Renal cortical epithelial cell (primary cell): Measurements from ENCODE around the gene NBEAL1. TPM values are rescaled to one million over a fixed set of nuclear protein-coding genes. Genes with fewer than 3 reads are reported as not detected.
"Not testable (repeated sequence)": the region's sequence is repeated elsewhere in the genome, so short reads cannot be mapped to it uniquely, and the experiment has no call there.

Experiments
- DNase-seq: peaks from one replicate; pipeline ENCODE4 v3.0.0-alpha.2; 2011; ENCODE audit warnings: low read depth
- total RNA-seq: library from RNA; depleted of rRNA; stranded (reverse); fragments of >200 nt; gene quantifications from 2 replicates; pipeline ENCODE4 v1.2.3, GENCODE V29; 2014

The NBEAL1 gene
- total RNA-seq, 1 donor from 2014 or later, result 108 TPM

DNA sequence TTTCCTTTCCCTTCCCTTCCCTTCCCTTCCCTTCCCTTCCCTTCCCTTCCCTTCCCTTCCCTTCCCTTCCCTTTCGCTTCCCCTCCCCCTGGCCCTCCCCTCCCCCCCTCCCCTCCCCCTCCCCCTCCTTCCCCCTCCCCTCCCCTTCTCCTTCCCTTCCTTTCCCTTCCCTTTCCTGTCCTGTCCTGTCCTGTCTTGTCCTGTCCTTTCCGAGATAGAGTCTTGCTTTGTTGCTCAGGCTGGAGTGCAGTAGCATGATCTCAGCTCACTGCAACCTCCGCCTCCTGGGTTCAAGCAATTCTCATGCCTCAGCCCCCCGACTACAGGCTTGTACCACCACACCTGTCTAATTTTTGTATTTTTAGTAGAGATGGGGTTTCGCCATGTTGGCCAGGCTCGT lies 24.5 kb downstream of the NBEAL1 start:
- not testable (repeated sequence) for DNase-seq

DNA sequence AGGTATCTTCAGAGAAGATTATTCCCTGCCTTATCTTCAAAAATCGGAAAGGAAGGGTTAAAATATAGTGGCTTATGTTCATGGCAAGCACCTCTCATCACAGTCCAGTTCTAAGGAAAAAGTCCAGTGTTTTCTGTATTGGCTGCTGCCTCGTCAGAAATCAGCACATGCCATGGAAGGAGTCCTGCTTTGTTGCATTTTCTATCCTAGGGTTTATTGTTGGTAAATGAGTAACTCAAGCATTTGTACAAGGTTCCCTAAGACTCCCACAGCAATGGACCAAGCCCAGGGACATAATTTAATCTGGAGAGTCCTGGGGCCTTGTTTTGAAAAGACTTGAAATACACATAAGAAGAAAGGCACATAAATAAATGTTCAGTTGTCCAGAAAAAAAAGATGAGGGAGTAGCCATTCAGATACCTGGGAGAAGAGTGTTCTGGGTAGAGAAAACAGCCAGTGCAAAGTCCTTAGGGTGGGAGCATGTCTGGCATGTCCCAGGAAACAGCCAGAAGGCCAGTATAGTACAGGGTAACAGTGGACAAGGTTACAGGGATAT lies 26.4 kb downstream of the NBEAL1 start:
- peak; percentile 75 for DNase-seq

DNA sequence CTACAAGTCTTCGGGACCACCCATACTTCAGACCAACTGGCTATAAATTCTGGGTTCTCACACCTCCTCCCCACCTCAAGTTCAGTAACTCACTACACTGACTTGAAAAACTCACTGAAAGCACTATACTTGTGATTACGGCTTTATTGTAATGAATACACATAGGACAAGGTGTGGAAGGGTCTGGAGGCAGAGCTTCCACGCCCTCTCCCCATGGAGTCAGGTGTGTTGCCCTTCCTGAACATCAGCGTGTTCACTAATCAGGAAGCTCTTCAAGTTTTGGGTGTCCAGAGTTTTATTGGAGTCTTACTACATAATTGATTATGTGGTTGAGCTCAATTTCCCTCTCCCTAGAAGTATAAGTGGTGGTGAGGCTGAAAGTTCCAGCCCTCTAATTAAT lies 27.5 kb downstream of the NBEAL1 start:
- DNase-seq, result no peak

DNA sequence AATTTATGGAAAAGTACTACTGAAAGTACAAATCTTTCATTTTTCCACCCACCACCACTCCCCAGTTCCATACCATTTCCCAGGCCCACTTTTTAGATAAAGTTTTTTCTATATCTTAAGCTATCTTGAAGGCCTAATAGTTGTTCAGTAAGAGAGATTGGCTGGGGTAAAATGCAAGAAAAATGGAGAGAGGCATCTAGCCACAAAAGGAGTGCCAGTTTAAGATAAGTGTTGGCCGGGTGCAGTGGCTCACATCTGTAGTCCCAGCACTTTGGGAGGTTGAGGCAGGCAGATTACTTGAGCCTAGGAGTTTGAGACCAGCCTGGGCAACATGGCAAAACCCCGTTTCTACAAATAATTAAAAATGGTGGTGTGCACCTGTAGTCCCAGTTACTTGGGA lies 28.6 kb downstream of the NBEAL1 start:
- DNase-seq, result no peak

DNA sequence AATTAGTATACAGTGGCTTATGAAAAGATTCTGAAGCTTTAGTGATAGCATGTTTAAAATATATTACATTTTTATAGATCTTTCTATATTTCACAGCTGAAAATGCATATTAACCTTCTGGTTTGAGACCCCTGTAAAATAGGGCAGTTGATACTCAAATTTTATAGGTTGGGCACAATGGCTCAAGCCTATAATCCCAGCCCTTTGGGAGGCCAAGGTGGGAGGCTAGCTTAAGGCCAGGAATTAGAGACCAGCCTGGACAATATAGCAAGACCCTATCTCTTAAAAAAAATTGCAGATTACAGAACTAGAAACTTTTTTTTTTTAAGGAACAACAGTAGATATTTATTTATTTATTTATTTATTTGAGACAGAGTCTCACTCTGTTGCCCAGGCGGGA lies 31.2 kb downstream of the NBEAL1 start:
- no peak for DNase-seq

DNA sequence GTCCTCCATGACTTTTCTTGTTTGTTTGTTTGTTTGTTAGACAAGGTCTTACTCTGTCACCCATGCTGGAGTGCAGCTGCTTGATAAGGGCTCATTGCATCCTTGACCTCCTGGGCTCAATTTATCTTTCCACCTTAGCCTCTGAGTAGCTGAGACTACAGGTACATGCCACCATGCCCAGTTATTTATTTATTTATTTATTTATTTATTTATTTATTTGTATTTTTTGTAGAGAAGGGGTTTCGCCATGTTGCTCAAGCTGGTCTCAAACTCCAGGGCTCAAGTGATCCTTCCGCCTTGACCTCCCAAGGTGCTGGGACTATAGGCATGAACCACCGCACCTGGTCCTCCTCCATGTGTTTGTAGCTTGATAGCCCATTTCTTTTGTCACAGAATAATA lies 37.9 kb downstream of the NBEAL1 start:
- DNase-seq, result no peak

DNA sequence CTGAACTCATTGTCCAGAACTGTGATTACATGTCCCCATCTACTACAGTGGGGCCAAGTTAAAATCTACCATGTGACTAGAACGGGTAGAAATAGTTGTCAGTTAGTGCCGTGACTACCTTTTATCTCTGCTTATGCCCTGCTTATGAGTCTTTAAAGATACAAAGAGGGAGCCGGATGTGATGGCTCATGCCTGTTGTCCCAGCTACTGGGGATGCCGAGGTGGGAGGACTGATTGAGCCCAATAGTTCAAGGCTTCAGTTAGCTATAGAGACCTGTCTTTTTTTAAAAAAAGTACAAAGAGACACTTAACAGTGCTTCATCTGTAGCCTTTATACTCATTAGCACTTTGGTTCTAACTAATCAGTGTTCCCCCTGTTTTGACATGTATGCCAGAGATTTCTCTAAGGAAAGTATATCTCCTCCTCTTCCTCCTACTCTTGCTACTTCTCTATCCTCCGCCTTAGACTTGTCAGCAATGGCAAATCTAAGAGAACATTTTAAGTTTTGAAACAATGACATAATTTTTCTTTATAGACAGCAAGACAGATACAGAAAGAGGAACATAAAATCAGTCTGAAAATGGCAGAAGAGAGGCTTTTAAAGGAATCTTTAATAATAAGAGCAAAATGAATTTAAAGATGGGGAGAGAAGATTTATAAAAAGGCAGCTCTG lies 45.0 kb downstream of the NBEAL1 start:
- no peak for DNase-seq

DNA sequence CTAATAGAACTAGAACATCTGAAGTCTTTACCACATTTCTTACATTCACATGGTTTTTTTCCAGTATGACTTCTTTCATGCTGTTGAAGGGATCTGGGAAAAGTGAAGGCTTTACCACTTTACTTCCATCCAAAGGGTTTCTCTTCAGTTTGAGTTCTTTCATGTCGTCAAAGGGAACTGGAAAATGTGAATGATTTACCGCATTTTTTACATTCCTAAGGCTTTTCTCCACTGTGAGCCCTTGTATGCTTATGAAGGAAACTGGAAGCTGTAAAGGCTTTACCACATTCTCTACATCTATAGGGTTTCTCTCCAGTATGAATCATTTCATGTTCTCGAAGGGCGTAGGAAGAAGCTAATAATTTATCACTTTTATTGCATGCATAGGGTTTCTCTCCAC lies 46.7 kb downstream of the NBEAL1 start:
- DNase-seq, result peak; percentile 95

DNA sequence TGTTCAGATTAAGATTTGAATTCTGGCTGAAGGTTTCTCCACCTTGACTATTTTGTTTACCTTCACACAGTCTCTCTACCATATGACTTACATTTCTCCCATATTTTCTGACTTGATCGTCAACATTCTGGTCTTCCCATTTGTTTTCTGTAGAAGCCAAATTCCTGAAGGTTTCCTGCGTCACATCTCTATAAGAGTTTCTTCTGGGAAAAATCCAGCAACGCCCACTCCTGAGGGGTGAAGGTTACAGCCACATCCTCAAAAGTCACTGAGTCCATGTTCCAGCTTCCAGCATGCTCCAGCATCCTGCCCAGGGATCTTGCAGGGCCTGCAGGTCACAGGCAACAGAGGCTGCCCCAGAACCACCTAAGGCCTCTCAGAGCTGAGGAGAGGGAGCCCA lies 47.5 kb downstream of the NBEAL1 start:
- DNase-seq, result no peak

DNA sequence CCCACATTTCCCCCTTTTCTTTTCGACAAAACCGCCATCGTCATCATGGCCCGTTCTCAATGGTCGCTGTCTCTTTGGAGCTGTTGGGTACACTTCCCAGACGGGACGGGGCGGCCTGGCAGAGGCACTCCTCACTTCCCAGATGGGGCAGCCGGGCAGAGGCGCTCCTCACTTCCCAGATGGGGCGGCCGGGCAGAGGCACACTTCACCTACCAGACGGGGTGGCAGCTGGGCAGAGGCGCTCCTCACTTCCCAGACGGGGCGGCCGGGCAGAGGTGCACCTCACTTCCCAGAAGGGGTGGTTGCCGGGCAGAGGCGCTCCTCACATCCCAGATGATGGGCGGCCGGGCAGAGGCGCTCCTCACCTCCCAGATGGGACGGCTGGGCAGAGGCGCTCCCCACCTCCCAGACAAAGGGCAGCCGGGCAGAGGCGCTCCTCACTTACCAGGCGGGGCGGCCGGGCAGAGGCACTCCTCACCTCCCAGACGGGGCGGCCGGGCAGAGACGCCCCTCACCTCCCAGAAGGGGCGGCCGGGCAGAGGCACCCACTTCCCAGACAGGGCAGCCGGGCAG lies 51.9 kb downstream of the NBEAL1 start:
- not testable (repeated sequence) for DNase-seq

DNA sequence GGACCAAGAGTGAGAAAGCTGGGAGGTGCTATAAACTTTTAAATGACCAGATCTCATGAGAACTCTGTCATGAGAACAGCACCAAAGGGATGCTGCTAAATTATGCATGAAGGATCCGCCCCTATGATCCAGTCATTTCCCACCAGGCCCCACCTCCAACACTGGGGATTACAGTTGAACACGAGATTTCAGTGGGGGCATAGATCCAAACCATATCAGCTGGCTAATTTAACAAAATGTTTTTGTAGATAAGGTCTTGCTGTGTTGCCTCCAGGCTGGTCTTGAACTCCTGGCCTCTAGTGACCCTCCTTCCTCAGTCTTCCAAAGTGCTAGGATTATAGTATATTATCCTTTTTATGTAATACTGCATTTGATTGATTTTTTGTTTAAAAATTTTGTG lies 56.0 kb downstream of the NBEAL1 start:
- no peak for DNase-seq

DNA sequence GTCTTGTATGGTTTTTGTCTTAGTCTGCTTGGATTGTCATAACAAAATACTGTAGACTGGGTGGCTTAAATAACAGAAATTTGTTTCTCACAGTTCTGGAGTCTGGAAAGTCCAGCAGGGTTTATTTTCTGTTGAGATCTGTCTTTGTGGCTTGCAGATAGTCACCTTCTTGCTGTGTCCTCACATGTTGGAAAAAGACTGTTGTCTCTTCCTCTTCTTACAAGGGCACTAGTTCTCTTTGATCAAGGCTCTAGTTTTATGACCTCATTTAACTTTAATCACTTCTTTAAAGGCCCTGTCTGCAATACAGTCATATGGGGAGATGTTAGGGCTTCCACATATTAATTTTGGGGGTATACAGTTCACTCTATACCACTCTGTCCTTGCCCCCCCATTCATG lies 56.5 kb downstream of the NBEAL1 start:
- DNase-seq, result no peak

DNA sequence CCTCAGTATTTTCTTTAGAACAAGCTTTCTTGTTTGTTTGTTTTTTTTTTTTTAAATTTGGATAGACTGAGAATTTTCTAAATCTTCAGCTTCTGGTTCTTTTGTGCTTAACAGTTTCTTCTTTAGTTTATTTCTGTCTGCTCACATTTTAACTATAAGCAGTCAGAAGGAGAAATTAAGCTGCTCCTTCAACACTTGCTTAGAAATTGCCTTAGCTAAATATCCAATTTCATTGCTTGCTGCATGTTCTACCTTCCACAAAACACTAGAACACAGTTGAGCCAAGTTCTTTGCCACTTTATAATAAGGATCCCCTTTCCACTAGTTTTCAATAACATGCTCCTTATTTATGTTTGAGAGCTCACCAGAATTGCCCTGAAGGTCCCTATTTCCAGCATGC lies 57.7 kb downstream of the NBEAL1 start:
- no peak for DNase-seq

DNA sequence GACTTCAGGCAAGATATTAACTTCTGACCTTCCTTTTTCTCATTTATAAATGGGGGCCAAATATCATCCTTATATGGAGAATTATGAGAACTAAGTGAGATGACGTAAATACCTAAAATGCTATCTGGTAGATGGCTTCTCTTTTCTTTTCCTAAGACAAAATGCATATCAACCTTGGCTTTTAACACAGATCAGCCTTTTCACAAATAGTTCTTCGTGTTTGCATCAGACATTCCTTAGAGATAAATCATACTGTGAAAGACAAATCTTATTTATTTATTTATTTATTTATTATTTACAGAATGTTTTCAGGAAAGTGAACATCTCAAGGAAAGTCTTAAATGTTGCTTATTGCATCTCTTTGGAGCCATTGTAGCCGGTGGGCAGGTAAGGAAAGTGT lies 62.8 kb downstream of the NBEAL1 start:
- DNase-seq, result peak; percentile 38

DNA sequence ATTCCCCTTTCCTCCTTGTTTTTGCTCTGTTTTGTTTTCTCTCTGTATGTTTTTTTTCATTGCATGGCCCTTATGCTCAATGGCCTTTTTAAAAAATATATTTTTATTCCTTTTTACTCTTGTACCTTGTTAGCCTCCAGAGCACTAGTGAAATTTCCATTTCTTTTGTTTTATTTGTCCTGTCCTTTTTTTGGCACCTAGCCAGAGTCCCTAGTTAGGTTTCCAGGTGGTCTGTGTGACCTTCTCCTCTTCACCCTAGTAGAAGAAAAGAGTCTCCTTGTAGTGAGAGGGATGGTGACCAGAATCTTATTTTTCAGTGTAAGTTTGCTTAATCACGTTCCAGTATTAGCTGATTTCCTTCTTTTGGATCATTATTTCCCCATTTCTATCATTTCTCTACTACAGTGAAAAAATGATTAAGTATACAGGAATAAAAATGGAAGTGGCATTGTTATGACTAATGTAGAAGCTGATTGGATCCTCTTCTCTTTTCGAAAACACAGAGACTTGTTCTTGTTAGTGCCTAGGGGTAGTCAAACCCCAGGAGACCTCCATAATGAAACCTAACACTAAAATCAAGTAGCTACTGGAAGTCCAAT lies 65.9 kb downstream of the NBEAL1 start:
- DNase-seq, result no peak

DNA sequence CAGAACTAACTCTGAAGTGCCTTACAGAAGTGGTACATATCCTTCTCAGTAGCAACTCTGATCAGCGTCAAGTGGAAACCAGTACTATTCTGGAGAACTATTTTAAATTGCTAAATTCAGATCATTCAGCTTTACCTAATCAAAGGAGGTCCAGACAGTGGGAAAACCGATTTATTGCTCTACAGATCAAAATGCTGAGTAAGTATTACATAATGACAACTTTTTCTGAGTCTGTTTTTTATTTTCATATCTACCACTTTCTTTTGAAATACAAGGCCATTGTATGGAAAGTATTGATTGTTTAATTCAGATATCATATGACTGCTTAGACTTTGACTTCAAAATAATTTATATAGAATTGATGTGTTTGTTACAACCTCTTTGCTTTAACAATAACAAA lies 68.7 kb downstream of the NBEAL1 start:
- DNase-seq, result no peak

DNA sequence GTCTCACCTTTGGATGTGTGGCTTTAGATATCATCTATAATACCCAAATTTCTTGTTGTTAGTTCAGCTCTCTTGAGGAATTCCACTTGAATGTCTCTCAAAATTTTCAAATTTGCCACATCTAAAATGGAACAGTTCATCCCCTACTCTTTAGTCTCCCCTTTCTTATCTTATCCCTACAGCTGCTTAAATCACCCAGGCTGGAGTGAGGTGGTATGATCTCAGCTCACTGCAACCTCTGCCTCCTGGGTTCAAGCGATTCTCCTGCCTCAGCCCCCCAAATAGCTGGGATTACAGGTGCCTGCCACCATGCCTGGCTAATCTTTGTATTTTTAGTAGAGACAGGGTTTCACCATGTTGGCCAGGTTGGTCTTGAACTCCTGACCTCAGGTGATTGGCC lies 71.7 kb downstream of the NBEAL1 start:
- not testable (repeated sequence) for DNase-seq

DNA sequence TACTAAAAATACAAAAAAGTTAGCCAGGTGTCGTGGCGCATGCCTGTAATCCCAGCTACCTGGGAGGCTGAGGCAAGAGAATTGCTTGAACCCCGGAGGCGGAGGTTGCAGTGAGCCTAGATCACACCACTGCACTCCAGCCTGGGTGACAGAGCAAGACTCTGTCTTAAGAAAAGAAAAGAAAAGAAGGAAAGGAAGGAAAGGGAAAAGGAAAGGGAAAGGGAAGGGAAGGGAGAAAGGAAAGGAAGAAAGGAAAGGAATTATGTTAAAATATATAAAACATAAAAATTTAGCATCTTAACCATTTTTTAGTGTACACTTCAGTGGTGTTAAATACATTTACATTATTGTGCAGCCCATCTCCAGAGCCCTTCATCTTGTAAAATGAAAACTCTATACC lies 76.0 kb downstream of the NBEAL1 start:
- not testable (repeated sequence) for DNase-seq

DNA sequence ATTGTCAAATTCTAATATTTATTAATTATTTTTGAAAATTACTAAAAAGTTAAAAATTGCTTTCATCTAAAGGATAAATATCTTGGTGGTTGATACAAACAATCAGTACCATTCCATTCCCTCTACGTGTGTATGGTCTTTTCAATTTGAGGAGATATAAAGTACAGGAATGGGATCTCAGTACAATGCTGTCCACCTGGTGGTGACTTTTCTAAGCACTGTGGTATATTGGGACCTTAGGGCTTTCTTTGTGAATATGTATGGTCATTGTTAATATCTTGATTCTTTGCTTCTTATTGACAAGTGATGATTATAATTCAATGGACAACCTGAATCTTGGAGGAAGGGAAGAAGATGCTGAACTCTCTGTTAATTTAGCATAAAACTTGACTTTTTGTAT lies 83.1 kb downstream of the NBEAL1 start:
- peak; percentile 11 for DNase-seq

DNA sequence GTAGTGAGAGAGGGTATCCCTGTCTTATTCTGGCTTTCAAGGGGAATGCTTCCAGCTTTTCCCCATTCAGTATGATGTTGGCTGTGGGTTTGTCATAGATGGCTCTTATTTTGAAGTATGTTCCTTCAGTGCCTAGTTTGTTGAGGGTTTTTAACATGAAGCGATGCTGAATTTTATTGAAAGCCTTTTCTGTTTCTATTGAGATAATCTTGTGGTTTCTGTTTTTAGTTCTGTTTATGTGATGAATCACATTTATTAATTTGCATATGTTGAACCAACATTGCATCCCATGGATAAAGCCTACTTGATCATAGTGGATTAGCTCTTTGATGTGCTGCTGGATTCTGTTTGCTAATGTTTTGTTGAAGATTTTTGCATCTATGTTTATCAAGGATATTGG lies 87.7 kb downstream of the NBEAL1 start:
- not testable (repeated sequence) for DNase-seq

DNA sequence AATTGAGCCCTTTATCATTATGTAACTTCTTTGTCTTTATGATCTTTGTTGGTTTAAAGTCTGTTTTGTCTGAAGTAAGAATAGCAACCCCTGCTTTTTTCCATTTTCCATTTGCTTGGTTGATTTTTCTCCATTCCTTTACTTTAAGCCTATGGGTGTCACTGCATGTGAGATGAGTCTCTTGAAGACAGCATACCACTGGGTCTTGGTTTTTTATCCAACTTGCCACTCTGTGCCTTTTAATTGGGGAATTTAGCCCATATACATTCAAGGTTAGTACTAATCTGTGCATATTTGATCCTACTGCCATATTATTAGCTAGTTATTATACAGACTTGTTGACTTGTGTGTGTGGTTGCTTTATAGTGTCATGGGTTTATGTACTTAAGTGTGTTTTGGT lies 89.6 kb downstream of the NBEAL1 start:
- no peak for DNase-seq

DNA sequence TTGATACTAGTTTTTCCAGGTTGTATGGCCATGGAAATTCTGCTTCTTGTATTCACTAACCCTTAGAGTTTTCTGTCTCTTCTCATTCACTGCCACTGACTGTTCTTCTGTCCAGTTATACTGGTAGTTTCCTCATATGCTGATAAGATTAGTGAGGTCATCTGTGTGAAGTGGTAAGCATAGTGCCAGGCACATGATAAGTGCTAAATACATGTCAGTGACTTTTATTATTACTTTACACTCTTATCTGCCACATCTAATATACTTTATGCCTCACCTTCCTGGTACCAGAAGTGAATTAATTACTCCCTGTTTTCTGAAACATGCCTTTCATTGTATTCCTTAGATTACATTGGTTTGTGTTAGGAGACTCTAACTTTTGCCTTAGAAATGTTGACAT lies 91.3 kb downstream of the NBEAL1 start:
- peak; percentile 33 for DNase-seq

DNA sequence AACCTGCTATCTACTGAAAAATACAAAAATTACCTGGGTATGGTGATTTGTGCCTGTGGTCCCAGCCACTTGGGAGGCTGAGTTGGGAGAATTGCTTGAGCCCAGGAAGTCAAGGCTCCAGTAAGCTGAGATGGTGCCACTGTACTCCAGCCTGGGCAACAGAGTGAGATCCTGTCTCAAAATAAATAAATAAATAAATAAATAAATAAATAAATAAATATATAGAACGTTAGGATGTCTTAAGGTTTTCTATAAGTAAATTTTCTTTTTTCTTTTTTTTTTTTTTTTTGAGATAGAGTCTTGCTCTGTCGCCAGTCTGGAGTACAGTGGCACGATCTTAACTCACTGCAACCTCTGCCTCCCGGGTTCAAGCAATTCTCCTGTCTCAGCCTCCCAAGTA lies 95.8 kb downstream of the NBEAL1 start:
- not testable (repeated sequence) for DNase-seq
